HG02884 (cell line): ENCODE data around the gene CNFN.
"Not testable (repeated sequence)": the region's sequence is repeated elsewhere in the genome, so short reads cannot be mapped to it uniquely, and the experiment has no call there.

Source experiments
- ATAC-seq: cut with Tn5 transposase; IDR thresholded peaks from one replicate; pipeline ENCODE4 v1.9.1; 2021; ENCODE audit warnings: mild to moderate bottlenecking, moderate library complexity; ENCODE audit not compliant: unreplicated experiment

Gene CNFN

GRCh38 chr19:42352301-42353259 is 37.5 kb downstream of the CNFN start:
- no peak for ATAC-seq

GRCh38 chr19:42351079-42351735 is 38.9 kb downstream of the CNFN start:
- no peak for ATAC-seq

- no peak for ATAC-seq
These were observed 39.7 kb downstream of the CNFN start for GRCh38 chr19:42350417-42350816.

- ATAC-seq: no peak
These were observed 40.6 kb downstream of the CNFN start for GRCh38 chr19:42349378-42350107.

- ATAC-seq: no peak
These were observed 41.9 kb downstream of the CNFN start for GRCh38 chr19:42348211-42348610.

GRCh38 chr19:42345191-42345812 is 44.8 kb downstream of the CNFN start:
- ATAC-seq: no peak

GRCh38 chr19:42344336-42344893 is 45.7 kb downstream of the CNFN start:
- no peak for ATAC-seq

- no peak for ATAC-seq
These were observed 46.6 kb downstream of the CNFN start for GRCh38 chr19:42343344-42344110.

- not testable (repeated sequence) for ATAC-seq
These were observed 50.2 kb downstream of the CNFN start for GRCh38 chr19:42339922-42340321.

GRCh38 chr19:42339126-42339860 is 50.8 kb downstream of the CNFN start:
- not testable (repeated sequence) for ATAC-seq
